Measurements from ENCODE around the gene VMP1.
A peak's percentile ranks its signal among the peaks of the same experiment; 100 is the strongest.
"Not testable (repeated sequence)": the region's sequence is repeated elsewhere in the genome, so short reads cannot be mapped to it uniquely, and the experiment has no call there.

Gene VMP1

GRCh38 chr17:59771093-59771492 lies 63.6 kb downstream of the VMP1 start:
- Mint-ChIP-seq H3K36me3 (peaks cover 76% of the 10 kb centered on the region), H3K4me1 (no peaks in the 10 kb centered on the region)

DNA sequence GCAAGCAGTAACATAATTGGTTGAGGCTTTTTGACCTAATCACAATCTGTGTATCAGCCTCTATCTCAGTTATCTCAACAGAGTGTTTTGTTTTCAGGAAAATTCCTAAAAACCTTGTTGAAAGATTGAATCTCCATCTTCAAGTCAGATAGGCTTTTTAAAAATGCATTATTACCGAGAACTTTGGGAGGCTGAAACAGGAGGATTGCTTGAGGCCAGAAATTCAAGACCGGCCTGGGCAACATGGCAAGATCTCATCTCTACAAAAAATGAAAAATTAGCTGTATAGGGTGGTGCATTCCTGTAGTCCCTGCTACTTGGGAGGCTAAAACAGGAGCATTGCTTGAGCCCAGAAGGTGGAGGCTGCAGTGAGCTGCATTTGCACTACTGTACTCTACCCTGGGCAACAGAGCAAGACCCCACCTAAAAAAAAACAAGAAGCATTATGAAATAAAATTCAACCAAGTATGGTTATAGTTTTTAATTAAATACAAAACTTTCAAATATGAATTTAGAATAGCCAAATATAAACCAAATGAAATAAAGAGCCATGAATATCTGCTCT lies 68.4 kb downstream of the VMP1 start:
- Mint-ChIP-seq H3K4me3 (no peak overlapping the region), H3K36me3 (peaks cover 84% of the 10 kb centered on the region), H3K27ac (no peak overlapping the region), H3K9me3 (peaks cover 5% of the 10 kb centered on the region), H3K4me1 (peaks cover 23% of the 10 kb centered on the region)
- DNase-seq (ENCODE audit: low spot score in 2 of 2) (no peak), ATAC-seq (no peak)

More at GRCh38 chr17:59771093-59771492, 63.6 kb downstream of the VMP1 start:
- no peak overlapping the region for H3K27ac Mint-ChIP-seq
- H3K9me3 Mint-ChIP-seq, result no peaks in the 10 kb centered on the region
- no peak for ATAC-seq
- H3K4me3 Mint-ChIP-seq, result no peak overlapping the region
- DNase-seq (ENCODE audit: low spot score in 2 of 2), result no peak

GRCh38 chr17:59776577-59776976 lies 69.1 kb downstream of the VMP1 start:
- H3K4me1 Mint-ChIP-seq, result peaks cover 23% of the 10 kb centered on the region
- H3K4me3 Mint-ChIP-seq, result no peak overlapping the region
- peaks cover 5% of the 10 kb centered on the region for H3K9me3 Mint-ChIP-seq
- H3K36me3 Mint-ChIP-seq, result peaks cover 87% of the 10 kb centered on the region
- no peak for ATAC-seq
- peak overlapping the region; percentile 80 for H3K27ac Mint-ChIP-seq
- no peak for DNase-seq (ENCODE audit: low spot score in 2 of 2)

- Mint-ChIP-seq H3K4me1 (peaks cover 23% of the 10 kb centered on the region), H3K9me3 (peaks cover 5% of the 10 kb centered on the region), H3K27ac (peak overlapping the region; percentile 80), H3K36me3 (peaks cover 86% of the 10 kb centered on the region), H3K4me3 (no peak overlapping the region)
- ATAC-seq (no peak), DNase-seq (ENCODE audit: low spot score in 2 of 2) (no peak)
These were observed 69.6 kb downstream of the VMP1 start for GRCh38 chr17:59777033-59777432.

DNA sequence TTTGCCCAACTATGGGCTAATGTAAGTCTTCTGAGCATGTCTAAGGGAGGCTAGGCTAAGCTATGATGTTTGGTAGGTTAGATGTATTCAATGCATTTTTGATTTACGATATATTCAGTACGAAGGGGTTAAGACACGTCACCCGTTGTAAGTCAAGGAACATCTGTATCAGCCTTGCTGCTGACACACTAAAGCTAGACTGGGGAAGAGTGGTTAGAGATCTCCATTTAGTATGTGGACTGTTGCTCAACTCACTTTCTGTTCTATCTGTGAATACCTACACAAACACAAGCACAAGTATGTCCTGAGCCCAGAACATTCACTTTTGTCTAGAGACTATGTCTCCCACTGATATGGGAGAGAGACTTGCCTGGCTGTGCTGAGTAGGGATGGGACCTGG lies 71.5 kb downstream of the VMP1 start:
- H3K27ac Mint-ChIP-seq, result peak overlapping the region; percentile 90
- peak overlapping the region; percentile 8 for H3K4me3 Mint-ChIP-seq
- peaks cover 5% of the 10 kb centered on the region for H3K9me3 Mint-ChIP-seq
- no peak for DNase-seq (ENCODE audit: low spot score in 2 of 2)
- peaks cover 40% of the 10 kb centered on the region for H3K4me1 Mint-ChIP-seq
- peak; percentile 39 for ATAC-seq
- H3K36me3 Mint-ChIP-seq, result peaks cover 83% of the 10 kb centered on the region

GRCh38 chr17:59779521-59779920 lies 72.1 kb downstream of the VMP1 start:
- peaks cover 45% of the 10 kb centered on the region for H3K4me1 Mint-ChIP-seq
- DNase-seq (ENCODE audit: low spot score in 2 of 2) (no peak), ATAC-seq (peak; percentile 76)
- peaks cover 83% of the 10 kb centered on the region for H3K36me3 Mint-ChIP-seq
- peak overlapping the region; percentile 8 for H3K4me3 Mint-ChIP-seq
- H3K9me3 Mint-ChIP-seq, result peaks cover 5% of the 10 kb centered on the region
- peak overlapping the region; percentile 90 for H3K27ac Mint-ChIP-seq

- not testable (repeated sequence) for H3K9me3 Mint-ChIP-seq; DNase-seq (ENCODE audit: low spot score in 2 of 2); ATAC-seq
- H3K27ac Mint-ChIP-seq, result peak overlapping the region; percentile 90
- H3K4me3 Mint-ChIP-seq, result peak overlapping the region; percentile 9
- peaks cover 46% of the 10 kb centered on the region for H3K4me1 Mint-ChIP-seq
- peaks cover 83% of the 10 kb centered on the region for H3K36me3 Mint-ChIP-seq
These were observed 73.1 kb downstream of the VMP1 start for GRCh38 chr17:59780548-59780947.

- Mint-ChIP-seq H3K9me3 (no peaks in the 10 kb centered on the region), H3K27ac (peak overlapping the region; percentile 99), H3K4me1 (peaks cover 54% of the 10 kb centered on the region), H3K4me3 (peak overlapping the region; percentile 63), H3K36me3 (peaks cover 80% of the 10 kb centered on the region)
- ATAC-seq (no peak), DNase-seq (ENCODE audit: low spot score in 2 of 2) (no peak)
These were observed 76.0 kb downstream of the VMP1 start for GRCh38 chr17:59783221-59784047.

- peak overlapping the region; percentile 63 for H3K4me3 Mint-ChIP-seq
- no peaks in the 10 kb centered on the region for H3K9me3 Mint-ChIP-seq
- peaks cover 82% of the 10 kb centered on the region for H3K36me3 Mint-ChIP-seq
- H3K27ac Mint-ChIP-seq, result peak overlapping the region; percentile 99
- H3K4me1 Mint-ChIP-seq, result peaks cover 38% of the 10 kb centered on the region
- ATAC-seq (no peak), DNase-seq (ENCODE audit: low spot score in 2 of 2) (peak in 1 of 2 donors; percentile 66)
These were observed 77.8 kb downstream of the VMP1 start for GRCh38 chr17:59785091-59785799.

- peak overlapping the region; percentile 63 for H3K4me3 Mint-ChIP-seq
- peaks cover 76% of the 10 kb centered on the region for H3K36me3 Mint-ChIP-seq
- peak overlapping the region; percentile 99 for H3K27ac Mint-ChIP-seq
- H3K4me1 Mint-ChIP-seq, result peaks cover 38% of the 10 kb centered on the region
- no peak for ATAC-seq
- DNase-seq (ENCODE audit: low spot score in 2 of 2), result no peak
- no peaks in the 10 kb centered on the region for H3K9me3 Mint-ChIP-seq
These were observed 78.7 kb downstream of the VMP1 start for GRCh38 chr17:59786213-59786535.

DNA sequence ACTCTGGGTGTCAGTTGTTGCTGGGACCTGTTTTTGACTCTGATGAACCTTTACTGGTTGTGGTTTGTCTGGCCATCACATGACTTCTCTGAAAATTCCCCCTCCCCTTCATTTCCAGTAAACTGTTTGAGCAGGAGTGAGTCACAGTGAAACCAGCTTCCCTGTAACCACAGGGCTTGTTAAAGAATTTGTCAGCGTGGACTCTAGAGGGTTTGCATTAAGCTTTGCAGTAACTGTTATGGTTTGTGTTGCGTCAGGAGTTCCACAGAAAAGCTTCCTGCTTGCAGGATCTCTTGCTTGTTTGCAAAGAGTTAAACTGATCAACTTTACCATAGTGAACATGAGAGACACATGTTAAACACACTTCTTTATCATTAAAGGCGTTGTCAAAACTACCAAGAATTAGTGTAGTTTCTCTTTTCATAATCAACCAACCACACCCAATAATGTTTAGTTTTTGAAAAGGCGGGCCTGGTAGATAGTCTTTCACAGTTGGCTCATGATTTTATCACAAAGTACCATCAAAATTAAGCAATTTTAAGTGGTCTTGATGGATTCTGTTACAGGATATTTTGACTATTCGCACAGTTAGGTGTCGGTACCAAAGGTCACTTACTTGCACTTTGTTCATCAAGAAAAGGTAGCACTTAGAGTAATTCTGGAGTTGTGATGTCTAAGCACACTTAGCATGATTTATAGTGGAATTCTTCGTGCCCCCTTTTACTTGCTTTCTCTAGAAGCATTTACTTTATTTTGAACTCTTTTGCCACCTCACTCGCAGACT lies 79.3 kb downstream of the VMP1 start:
- peak overlapping the region; percentile 63 for H3K4me3 Mint-ChIP-seq
- ATAC-seq, result peak; percentile 94
- H3K9me3 Mint-ChIP-seq, result no peaks in the 10 kb centered on the region
- H3K27ac Mint-ChIP-seq, result peak overlapping the region; percentile 99
- H3K4me1 Mint-ChIP-seq, result peaks cover 38% of the 10 kb centered on the region
- H3K36me3 Mint-ChIP-seq, result peaks cover 73% of the 10 kb centered on the region
- DNase-seq (ENCODE audit: low spot score in 2 of 2), result peak; percentile 67 to 93

DNA sequence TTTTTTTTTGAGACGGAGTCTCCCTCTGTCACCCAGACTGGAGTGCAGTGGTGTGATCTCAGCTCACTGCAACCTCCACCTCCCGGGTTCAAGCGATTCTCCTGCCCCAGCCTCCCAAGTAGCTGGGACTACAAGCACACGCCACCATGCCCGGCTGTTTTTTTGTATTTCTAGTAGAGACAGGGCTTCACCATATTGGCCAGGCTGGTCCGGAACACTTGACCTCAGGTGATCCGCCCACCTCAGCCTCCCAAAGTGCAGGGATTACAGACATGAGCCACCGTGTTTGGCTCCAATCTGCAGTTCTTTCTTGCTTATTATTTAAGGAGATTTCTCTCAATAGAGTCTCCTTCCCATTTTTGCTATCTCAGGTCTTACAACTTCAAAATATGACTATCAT lies 82.4 kb downstream of the VMP1 start:
- Mint-ChIP-seq H3K36me3 (peaks cover 76% of the 10 kb centered on the region), H3K27ac (peak overlapping the region; percentile 63), H3K4me1 (peaks cover 15% of the 10 kb centered on the region)
- H3K9me3 Mint-ChIP-seq; H3K4me3 Mint-ChIP-seq; ATAC-seq; DNase-seq (ENCODE audit: low spot score in 2 of 2): not testable (repeated sequence)

GRCh38 chr17:59790418-59790817 lies 83.0 kb downstream of the VMP1 start:
- not testable (repeated sequence) for DNase-seq (ENCODE audit: low spot score in 2 of 2); H3K9me3 Mint-ChIP-seq; H3K4me3 Mint-ChIP-seq; ATAC-seq
- Mint-ChIP-seq H3K4me1 (peaks cover 15% of the 10 kb centered on the region), H3K36me3 (peaks cover 76% of the 10 kb centered on the region), H3K27ac (peak overlapping the region; percentile 63)

DNA sequence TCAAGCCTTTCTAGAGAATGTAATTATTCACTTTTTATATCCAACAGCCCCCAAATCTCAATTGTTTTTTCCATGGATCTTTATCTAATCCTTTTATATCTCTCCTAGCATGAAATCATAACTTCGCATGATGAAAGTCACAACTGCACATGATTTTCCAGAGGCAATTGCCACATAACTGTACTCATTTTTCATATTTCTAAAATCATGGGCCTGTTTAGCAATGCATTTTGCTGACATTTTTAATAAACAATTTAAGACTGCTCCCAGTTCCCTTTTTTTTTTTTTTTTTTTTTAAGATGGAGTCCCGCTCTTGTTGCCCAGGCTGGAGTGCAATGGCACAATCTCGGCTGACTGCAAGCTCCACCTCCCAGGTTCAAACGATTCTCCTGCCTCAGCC lies 83.5 kb downstream of the VMP1 start:
- H3K4me1 Mint-ChIP-seq, result peaks cover 17% of the 10 kb centered on the region
- ATAC-seq (no peak), DNase-seq (ENCODE audit: low spot score in 2 of 2) (no peak)
- H3K4me3 Mint-ChIP-seq, result no peak overlapping the region
- peak overlapping the region; percentile 63 for H3K27ac Mint-ChIP-seq
- H3K9me3 Mint-ChIP-seq, result no peaks in the 10 kb centered on the region
- H3K36me3 Mint-ChIP-seq, result peaks cover 78% of the 10 kb centered on the region
